ENCODE results near the gene SCIN.
"Not testable (repeated sequence)": the region's sequence is repeated elsewhere in the genome, so short reads cannot be mapped to it uniquely, and the experiment has no call there.

Gene SCIN

DNA sequence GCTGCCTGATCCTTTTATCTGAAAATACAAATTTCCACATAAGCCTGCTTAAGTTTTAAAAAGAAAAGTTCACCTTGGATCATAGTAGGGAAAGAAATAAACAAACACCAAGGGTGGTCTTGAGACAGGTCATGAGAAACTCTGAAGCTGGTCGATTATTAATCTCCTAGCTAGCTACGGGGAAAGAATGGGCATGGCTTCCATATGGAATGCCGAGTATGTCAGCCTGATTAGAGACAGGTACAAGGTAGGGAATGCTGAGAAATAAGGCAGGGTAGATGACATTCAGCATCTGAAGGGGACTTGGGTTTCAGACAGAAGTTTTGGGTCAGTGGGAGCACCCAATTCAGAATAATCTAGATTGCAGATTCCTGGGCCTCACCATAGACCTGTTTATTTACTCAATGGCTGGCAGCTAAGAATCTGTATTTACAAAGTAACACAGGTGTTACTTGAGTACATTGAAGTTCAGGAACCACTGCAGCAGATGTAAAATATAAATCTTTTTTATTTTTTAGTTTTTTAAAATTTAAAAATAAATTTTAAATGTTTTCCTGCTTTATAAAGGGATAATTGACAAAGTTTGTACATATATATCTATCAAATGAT is 49.0 kb downstream of the SCIN start:
- no peak for DNase-seq (ENCODE audit: low read depth)

DNA sequence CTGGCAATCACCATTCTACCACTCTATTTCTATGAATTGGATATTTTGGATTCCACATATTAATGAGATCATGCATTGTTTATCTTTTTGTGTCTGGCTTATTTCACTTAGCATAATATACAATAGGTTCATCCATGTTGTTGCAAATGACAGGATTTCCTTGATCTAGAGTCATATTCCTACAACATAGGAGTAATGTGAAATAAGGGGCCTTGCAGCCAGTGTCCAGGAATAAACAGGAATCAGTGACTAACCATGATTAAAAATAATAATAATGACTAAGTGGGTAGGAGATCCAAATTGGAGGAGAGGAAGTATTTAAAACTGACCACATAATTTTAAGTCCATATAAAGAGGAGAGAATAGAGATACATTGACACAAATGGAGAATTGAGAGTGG is 49.9 kb downstream of the SCIN start:
- DNase-seq (ENCODE audit: low read depth) = no peak

DNA sequence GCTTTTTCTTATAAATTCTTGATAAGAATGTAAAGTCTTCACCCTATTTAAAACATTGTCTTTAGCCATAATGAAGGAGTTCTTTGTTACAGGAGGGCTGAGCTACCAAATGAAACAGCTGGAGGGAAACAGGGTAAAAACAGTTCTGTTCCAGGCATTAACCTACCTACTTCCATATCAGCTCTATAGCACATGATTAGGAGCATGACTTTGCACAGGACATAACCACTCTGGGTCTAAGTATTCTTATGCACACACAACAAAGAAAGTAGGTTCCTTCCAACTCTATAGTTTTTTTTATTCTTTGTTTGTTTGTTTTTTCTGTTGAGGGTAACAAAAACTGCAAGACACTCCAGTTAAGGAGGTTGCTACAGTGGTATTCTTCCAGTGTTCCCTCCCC is 52.7 kb downstream of the SCIN start:
- no peak for DNase-seq (ENCODE audit: low read depth)

DNA sequence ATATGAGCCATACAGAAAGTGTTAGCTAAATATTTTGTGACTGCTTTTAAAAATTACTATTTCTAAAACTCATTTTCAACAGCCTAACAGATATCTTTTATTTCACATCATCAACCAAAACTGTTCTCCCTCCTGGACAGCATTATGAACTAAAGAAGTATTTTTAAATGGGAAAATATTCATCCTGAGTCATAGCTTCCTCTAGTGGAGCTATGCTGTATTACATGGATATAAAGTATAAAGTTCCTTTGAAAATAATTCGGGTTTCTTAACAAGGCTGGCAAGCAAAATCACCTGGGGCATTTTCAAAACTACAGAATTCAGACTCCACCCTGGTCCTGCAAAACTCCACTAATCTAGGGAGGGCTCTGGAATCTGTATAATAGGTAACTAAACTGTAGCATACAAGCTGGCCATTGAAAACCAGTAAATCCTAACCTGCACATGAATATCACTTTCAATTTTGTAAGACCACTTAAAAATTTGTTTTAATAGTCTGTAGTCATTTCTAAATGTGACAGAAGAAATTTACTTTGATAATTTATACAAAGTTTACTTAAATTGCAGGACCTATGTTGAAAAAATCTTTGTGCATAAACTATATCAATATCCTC is 53.5 kb downstream of the SCIN start:
- no peak for DNase-seq (ENCODE audit: low read depth)

DNA sequence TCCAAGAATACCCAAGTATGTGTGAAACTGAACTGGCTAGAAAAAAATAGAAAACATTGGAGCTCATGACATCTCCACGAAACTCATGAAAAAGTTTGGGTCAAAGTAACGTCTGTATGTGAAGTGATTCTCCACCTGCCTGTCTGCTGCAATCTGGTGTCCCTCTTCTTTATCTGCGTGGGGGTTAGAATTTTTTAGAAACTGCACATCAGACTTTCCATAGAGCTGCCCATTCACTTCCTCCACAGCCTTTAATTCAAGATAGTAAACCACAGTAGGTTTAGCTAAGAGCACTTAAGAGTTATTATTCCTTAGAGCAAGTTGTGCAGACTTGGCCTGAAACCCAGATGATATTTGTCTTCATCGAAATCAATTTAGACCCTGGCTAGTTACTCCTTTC is 55.3 kb downstream of the SCIN start:
- no peak for DNase-seq (ENCODE audit: low read depth)

DNA sequence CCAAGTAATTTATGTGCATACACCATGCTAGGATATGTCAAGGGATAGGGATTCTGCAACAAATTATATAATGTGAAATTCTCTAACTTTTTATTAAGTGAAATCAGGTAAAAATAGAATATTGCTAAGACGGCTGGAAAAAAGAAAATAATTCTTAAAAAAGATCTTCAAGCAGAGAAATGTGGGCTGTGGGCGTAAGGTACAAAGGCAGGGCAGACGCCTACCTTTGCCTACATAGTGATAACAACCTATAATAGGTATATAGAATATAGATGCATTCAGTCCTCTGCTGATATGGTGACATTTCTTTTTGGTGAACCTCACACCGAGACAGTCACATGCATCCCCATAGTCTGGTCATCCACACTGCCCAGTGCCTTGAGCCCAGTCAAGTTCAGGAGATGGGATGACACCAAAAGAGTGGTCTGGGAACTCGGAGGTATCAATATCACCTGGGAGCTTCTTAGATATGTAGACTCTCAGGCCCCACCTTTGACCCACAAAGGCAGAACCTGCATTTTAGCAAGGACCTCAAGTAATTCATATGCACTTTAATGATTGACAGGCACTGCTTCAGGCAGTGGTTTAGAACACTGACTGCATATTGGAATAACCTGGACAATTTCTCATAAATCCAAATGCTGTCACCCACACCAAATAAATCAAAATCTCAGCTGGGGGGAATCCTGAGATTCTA is 59.4 kb downstream of the SCIN start:
- DNase-seq (ENCODE audit: low read depth) = no peak

DNA sequence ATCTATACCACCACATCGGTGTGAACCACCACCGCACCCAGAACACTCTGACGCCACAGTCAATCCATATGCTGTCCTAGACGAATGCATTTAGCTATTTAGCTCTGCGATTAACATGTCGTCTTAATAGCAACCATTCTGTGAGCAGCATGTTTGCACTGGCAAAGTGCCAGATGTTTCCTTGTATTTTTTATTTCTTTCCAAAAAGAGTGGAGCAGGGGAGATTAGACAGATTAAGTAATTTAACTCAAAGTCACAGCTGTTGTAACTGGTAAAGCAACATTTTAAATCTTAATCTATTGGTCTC is 59.9 kb downstream of the SCIN start:
- DNase-seq (ENCODE audit: low read depth) = no peak

DNA sequence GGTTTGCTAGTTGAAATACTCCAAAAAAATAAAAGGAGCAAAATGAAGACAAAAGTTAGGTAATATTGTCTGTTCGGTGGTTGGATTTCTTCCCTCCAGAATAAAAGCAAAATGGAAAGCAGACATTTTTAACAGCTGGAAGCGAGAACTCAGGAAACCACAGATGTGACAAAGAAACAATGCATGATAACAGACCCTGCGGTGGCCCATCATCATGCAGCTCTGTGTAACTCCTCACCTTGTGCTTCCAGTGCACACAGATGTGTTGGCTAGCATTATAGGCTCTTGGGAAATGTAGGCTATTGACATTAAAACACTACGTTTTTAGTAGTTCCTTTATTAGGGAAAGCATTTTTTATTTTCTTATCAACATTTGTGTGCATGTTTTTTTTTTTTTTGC is 63.1 kb downstream of the SCIN start:
- no peak for DNase-seq (ENCODE audit: low read depth)

DNA sequence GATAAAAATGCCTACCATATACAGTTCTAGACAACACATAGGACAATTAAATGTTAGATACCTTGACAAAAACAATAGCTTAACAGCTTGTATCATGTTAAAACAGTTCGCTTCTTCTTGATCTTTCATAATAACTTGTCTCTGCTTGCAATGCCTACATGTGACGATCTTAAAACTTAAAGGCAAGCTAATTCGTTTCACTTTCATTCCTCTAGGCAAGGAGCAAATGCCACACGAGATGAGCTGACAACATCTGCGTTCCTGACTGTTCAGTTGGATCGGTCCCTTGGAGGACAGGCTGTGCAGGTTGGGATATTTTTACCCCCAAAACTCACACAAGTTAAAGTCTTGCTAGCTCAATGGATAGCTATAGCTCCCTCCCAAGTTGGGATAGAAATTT is 65.3 kb downstream of the SCIN start:
- DNase-seq (ENCODE audit: low read depth) = no peak

DNA sequence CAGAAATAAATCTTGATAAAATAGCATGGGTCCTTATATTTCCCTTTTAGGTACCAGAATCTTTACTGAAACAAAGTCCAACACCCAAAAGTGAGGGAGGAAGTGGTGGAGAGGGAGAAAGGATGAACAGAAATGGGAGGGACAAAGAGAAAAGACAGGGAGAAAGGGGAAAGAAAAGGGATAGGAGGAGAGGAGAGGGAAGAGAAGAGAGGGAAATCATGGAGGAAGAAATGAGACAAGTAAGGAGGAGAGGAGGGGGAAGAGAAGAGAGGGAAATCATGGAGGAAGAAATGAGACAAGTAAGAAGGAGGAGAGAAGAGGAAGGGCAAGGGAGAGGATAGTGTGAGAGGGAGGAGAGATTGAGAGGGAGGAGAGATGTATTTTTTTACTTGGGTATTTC is 66.8 kb downstream of the SCIN start:
- no peak for DNase-seq (ENCODE audit: low read depth)

DNA sequence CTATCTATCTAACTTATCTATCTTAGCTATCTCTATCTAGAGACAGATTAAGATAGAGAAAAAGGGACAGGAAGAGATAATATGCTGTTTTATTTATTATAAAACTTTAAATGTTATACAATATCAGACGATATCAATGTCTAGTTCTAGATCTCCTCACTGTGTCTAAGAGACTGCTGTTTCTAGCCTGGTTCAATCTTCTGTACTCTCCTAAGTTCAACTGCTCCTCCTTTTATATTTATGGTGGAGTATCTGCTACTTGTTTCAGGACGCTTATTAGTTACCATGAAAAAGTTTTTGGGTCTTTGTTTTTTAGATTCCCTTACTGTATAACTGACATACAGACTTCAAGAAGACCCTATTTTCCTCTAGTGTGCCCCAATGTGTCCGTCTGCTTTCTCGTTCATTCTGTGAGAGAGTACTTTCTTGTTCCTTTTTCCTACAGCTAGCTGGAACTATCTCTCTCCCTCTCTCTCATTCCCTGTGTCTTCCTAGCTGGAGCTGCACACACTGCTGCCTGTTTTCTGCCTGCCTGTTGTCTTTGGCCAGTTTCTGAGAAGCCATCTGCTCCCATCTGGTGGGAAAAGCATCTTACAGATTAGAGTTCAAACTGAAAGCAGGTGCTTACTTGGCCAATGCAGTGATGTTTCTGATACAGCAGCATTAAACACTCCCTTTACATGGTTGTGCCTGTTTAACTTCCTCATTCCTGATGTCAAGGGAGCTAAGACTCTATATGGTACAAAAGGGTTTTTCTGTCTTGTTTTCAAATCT is 67.5 kb downstream of the SCIN start:
- no peak for DNase-seq (ENCODE audit: low read depth)

DNA sequence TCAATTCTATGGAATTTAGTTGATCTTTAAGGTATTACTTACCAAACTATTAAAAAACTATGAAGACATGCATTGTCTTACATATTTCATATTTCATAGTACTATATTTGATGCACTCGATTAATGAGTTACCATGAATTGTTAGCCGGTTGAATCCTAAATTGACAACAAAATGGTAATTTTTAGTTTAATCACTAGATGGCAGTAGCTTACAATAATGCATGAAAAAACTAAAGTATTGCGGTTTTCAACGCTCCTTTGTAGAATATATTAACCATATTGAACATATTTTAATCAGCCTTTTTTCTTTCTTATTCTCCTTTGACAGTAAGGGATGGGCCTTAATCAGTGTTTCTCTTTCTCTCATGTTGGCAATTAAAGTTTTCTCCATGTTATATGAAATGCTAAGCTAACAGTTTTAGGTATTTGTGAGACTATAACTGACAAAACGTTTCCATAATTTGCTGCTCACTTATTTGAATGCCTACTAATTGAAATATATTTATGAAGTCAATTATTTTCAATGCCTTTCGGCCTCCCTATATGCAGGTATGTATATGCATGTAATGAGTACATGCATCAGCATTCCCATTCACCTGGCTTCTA is 68.4 kb downstream of the SCIN start:
- no peak for DNase-seq (ENCODE audit: low read depth)

DNA sequence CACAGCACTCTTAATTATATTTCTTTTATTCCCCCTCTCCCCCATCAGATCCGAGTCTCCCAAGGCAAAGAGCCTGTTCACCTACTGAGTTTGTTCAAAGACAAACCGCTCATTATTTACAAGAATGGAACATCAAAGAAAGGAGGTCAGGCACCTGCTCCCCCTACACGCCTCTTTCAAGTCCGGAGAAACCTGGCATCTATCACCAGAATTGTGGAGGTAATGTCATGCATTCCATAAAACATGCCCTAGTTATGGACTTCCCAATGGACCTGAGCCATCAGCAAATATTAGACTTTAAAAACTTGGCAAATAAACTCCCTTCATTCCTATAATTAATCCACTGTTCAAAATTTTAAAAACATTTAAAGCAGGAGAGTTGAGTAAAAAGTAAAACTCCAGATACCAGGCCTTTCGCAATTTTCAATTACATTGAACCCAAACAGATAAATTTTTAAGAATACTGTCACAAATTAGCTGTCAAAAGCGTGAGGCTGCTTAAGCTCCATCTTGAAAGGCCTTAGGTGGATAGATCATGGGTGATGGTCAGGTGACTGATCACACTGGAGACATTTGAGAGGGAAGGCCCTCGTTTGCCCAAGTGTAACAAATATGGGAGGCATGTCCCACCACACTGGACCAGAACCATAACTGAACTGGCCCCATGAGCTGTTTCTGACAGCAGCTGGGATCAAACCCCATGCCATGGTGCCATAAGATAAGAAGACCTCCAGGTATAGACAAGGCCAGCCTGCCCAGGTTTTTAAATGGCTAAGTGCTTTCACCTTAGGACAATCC is 70.0 kb downstream of the SCIN start:
- DNase-seq (ENCODE audit: low read depth) = no peak

DNA sequence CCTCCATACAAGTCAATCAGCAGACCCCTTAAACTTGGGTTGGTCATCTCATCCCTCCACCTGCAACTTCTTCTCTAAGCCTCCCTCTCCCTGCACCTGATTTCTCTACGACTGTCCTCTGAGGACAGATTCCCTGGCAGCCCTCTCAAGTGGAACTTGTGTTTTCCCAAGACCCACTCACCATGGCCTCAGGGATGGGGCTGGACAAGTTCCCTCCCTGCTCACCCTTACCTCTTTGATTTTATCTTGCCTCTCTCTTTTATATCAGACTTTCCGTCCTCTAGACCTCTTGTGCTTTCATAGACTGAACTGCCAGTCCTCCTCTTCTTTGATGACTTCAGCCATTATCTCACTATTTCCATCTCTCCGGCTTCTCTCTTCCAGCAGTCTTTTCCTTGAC is 70.7 kb downstream of the SCIN start:
- no peak for DNase-seq (ENCODE audit: low read depth)

DNA sequence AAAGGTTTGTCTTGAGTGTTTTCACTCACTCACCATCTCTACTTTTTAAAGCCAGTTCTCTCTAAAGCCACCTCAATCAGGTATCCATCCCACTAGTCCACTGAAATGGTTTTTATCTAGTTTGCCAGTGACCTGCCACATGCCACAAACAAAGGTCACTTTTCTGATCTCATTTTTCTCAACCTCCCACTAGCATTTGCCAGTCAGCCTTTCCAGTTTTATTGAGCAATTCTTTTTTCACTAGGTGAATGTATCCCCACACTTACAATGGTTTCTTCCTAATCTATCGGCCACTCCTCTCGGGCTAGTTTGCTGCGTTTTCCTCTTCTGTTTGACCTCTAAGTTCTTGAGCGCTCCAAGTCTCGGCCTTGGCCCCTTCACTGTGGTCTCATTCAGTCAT is 72.0 kb downstream of the SCIN start:
- DNase-seq (ENCODE audit: low read depth) = no peak

DNA sequence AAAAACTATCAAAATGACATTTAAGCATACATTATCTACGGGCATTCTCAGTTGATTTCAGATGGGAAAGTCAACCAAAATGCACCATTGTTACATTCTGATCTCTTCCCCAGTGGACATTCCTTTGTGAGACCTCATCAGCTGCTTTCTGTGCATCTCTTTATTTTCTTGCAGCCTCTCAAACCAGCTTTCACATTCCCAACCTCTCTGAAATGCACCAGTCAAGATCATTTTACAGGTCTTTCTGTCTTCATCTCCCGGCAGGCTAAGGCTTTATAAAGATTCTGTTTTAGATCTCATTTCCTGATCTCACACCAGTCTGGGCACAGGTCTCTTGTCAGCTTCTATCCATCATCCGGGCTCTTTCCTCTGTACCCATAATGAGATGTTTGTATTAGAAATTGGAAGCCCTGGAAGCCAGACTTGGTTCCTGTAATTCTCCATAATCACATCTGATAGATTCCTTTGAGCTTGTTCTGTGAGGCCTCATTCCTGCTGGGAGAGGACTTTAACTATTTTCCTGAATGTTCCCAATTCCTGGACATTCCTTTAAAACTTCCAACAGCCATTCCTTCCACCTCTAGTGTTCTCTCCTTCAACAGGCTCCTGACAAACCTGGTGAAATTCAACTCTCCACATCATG is 72.6 kb downstream of the SCIN start:
- DNase-seq (ENCODE audit: low read depth) = no peak

DNA sequence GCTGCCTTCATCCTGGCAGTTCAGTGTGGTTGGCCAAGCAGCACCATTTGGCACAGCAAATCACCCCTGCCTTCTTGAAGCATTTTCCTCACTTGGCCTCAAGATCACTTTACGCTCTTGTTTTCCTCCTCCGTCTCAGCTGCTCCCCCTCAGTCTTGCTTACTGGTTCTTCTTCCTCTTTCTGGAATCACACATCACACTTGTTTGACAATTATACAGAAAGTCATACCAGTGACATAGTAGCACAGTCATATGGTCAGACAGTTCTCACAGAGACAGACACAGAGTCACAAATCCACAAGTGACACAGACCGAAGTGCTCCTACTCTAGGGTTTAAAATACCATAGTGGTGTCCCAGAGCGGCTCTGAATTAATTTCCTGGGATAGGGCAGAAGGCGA is 73.1 kb downstream of the SCIN start:
- no peak for DNase-seq (ENCODE audit: low read depth)

DNA sequence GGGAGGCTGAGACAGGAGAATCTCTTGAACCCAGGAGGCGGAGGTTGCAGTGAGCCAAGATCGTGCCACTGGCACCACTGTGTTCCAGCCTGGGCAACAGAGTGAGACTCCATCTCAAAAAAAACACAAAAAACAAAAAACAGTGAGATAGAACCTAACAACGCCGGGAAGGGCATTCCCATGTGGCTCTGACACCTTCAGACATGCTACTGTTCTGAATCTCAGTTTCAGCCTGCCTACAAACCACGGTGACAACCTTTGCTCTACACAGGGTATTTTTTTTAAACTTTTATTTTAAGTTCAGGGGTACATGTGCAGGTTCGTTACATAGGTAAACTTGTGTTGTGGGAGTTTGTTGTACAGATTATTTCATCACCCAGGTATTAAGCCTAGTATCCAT is 74.7 kb downstream of the SCIN start:
- DNase-seq (ENCODE audit: low read depth) = not testable (repeated sequence)

DNA sequence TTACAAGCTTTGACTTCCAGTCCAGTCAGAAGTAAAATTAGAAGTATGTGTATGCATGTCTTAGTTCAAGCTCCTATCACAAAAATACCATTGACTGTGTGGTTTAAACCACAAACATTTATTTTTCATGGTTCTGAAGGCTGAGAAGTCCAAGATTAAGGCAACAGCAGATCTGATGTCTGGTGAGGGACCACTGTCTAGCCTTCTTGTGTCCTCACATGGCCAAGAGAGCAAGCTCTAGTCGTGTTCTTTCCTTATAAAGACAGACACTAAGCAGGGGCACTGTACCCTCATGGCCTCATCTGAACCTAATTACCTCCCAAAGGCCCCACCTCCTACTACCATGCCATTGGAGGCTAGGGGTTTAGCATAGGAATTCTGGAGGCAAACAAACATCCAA is 75.6 kb downstream of the SCIN start:
- no peak for DNase-seq (ENCODE audit: low read depth)

DNA sequence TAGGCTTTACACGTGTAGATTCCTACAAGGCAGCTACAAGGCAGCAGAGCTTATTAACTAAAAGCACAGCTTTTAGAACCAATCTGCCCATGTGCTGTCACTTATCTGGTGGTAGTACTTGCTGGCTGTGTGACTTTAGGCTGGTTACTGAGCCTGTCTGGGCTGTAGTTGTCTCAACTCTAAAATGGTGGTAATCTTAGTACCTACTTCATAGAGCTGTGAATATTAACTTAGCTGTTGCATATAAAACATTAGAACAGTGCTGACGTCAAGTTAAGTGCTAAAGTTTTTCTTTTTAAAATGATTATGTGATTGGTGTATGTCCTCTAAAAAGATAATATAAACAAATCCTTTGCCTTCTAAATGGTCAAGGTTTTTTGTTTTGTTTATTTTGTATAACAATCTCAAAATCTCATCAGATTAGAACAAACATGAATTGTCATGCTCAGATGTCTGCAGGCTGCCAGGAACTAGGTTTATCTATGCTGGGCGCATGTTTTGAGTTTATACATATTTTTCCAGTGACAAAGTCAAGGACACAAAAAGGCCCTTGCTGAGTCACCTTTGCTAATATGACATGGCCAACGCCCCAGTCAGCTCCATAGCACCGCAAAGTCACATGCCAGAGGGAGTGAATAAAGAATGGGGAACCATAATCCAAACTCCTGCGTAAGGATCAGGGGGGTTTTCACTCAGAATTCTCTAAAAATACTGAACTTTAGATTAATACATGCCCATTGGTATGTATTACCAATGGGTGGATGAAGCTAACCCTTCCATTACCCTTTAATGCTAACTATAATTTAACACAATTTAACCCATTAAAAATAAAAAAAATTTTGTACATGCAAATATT is 77.1 kb downstream of the SCIN start:
- no peak for DNase-seq (ENCODE audit: low read depth)

Measured in activated T-helper 9 cell treated with anti-CD3 and anti-CD28 coated beads, Interleukin-2, amount 50 U/mL, for 16 hours (primary cell).